ENCODE measurements around the gene TNFRSF21. TPM values are rescaled to one million over a fixed set of nuclear protein-coding genes. Genes with fewer than 3 reads are reported as not detected.

The TNFRSF21 gene
- total RNA-seq, 2 donors from 2014 or later: 21.8 to 22.5 TPM

DNA sequence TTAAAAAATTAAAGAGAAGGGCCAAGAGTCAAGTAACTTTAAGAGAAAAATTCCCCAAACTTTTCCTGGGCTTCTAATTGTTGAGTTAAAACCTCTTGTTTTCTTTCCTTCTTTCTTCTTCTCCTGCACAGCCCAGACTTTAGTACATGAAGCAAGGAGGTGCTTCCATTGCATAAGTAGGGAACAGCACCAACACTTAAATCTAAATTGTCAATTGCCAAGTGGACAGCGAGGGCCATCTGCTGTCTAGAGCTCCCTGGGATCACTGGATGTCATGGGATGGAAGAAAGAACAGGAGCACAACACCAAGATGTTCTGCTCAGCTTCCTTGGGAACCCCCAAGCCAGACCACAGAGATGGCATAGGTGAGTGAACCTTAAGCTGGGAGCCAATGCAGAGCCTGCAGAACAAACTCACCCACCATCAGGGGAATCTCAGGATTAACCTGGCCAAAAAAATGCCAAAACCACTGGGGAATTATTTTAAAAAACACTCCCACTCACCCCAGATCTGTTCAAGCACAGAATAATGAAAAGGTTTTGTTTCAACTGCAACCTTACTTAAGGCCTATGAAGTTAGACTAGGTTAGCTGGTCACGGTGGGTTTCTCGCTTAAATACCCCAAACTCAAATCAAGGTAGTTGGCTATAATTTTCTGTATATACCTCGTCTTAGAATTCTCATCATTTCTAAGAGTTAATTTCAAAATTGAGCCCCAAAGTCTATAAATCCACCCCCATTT lies 67.8 kb downstream of the TNFRSF21 start:
- intact Hi-C loops (cut with DNase I): no loop called here
- peak overlapping the region; percentile 35 to 43 for H3K27ac ChIP-seq

DNA sequence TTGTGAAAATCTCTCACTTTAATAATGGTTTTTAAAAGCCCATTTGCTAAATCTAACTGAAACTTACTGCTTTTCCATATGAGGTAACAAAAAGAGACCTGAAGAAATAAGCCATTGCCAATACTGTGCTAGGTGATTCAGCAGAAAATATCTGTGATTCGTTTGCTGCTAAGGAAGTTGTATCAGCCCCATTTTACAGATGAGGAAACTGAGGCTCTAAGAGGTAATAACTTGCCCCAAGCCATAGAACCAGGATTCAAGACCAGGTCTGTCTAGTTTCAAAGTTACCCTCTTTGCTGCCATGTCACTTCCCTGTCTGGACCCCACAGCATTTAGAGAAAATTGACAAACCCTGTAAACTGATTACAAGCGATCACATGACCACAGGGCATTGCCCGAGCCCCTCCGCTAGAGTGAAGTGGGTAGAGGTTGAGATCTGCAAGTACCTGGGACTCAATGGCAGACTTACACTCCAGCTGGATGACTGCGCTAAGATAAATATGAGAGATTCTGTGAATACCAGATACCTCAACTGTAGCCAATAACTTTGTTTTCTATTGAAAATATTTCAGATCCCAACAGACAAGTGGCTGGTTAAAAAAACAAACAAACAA lies 69.3 kb downstream of the TNFRSF21 start:
- WGBS: 96% methylated on average over 5 of the region's 5 CpGs
- TF ChIP-seq, protein P1, sequence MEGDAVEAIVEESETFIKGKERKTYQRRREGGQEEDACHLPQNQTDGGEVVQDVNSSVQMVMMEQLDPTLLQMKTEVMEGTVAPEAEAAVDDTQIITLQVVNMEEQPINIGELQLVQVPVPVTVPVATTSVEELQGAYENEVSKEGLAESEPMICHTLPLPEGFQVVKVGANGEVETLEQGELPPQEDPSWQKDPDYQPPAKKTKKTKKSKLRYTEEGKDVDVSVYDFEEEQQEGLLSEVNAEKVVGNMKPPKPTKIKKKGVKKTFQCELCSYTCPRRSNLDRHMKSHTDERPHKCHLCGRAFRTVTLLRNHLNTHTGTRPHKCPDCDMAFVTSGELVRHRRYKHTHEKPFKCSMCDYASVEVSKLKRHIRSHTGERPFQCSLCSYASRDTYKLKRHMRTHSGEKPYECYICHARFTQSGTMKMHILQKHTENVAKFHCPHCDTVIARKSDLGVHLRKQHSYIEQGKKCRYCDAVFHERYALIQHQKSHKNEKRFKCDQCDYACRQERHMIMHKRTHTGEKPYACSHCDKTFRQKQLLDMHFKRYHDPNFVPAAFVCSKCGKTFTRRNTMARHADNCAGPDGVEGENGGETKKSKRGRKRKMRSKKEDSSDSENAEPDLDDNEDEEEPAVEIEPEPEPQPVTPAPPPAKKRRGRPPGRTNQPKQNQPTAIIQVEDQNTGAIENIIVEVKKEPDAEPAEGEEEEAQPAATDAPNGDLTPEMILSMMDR (IDR thresholded peaks at IDR 0.05): no peak
- TF ChIP-seq POLR2A (IDR thresholded peaks at IDR 0.05) (no peak), POLR2AphosphoS5 (IDR thresholded peaks at IDR 0.05) (no peak)
- DNase-seq (ENCODE audit: low spot score): no peak
- no peaks in the 10 kb centered on the region for H3K27me3 ChIP-seq (replicated peaks; ENCODE audit: insufficient read depth)
- H3K4me1 ChIP-seq (replicated peaks): peaks cover 4% of the 10 kb centered on the region
- intact Hi-C loops (cut with DNase I): no loop called here
- H3K36me3 ChIP-seq: no peaks in the 10 kb centered on the region
- H3K4me3 ChIP-seq: no peak overlapping the region
- H3K9me3 ChIP-seq: no peaks in the 10 kb centered on the region
- H3K27ac ChIP-seq: no peak overlapping the region

More for the DNA sequence above, 67.8 kb downstream of the TNFRSF21 start:
- H3K36me3 ChIP-seq: no peaks in the 10 kb centered on the region
- H3K4me3 ChIP-seq: no peak overlapping the region
- no peaks in the 10 kb centered on the region for H3K27me3 ChIP-seq (replicated peaks; ENCODE audit: insufficient read depth)
- 64% methylated on average over 4 of the region's 4 CpGs for WGBS
- peaks cover 4% of the 10 kb centered on the region for H3K4me1 ChIP-seq (replicated peaks)
- DNase-seq (ENCODE audit: low spot score): no peak
- H3K9me3 ChIP-seq: no peaks in the 10 kb centered on the region
- TF ChIP-seq, protein P1 (IDR thresholded peaks at IDR 0.05): no peak
- TF ChIP-seq POLR2A (IDR thresholded peaks at IDR 0.05): no peak
- TF ChIP-seq POLR2AphosphoS5 (IDR thresholded peaks at IDR 0.05): no peak

DNA sequence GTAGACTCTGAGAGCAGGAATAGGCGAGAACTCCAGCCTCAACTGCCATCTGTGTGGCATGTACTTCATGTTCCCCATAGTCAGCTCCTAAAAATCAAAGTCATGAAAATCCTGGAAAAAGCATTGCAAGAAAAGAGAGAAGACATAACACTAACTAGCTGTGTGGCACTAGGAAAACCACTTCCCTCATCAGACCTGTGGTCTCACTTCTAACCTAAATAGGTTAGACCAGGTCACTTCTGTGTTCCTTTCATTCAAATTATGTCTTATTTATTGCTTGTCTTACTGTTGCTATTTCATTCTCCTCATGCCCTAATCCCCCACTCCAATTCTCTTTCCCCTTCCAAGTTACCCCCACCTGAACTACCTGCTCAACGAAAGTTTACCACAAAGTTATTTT lies 70.2 kb downstream of the TNFRSF21 start:
- Histone ChIP-seq H3K27me3 (replicated peaks; ENCODE audit: insufficient read depth) (no peaks in the 10 kb centered on the region), H3K36me3 (no peaks in the 10 kb centered on the region), H3K9me3 (no peaks in the 10 kb centered on the region), H3K27ac (no peak overlapping the region), H3K4me1 (replicated peaks) (peaks cover 4% of the 10 kb centered on the region), H3K4me3 (no peak overlapping the region)
- no peak for DNase-seq (ENCODE audit: low spot score)
- TF ChIP-seq POLR2A (IDR thresholded peaks at IDR 0.05) (no peak), POLR2AphosphoS5 (IDR thresholded peaks at IDR 0.05) (no peak)
- TF ChIP-seq, protein P1 (IDR thresholded peaks at IDR 0.05): no peak
- 88% methylated on average over 2 of the region's 2 CpGs for WGBS
- intact Hi-C loops (cut with DNase I): no loop called here

DNA sequence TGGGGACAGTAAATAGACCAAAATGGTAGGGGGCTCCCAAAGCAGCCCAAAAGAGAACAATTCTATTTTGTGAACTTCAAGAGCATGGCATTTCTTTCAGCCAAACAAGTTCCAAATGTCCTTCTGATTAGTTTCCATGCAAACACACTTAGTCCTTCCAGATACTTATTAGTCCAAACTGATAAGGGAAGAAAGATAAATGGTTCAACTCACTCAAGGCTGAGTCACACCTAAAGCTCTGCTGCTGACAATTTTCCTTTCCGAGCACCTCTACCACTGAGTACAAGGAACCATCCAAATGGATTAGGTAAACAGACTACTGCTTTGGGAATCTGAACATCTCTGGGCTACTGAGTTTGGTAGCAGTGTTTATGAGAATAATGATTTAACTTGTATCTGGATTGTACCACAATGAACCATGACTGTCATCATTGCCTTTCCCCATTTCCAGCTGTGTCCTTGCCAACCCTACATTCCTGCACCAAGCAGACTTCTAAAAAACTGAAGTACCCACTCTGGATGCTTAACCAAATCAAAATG lies 71.2 kb downstream of the TNFRSF21 start:
- Histone ChIP-seq H3K36me3 (no peaks in the 10 kb centered on the region), H3K27me3 (replicated peaks; ENCODE audit: insufficient read depth) (no peaks in the 10 kb centered on the region), H3K4me3 (no peak overlapping the region), H3K4me1 (replicated peaks) (peaks cover 4% of the 10 kb centered on the region), H3K27ac (no peak overlapping the region), H3K9me3 (no peaks in the 10 kb centered on the region)
- TF ChIP-seq POLR2A (IDR thresholded peaks at IDR 0.05) (no peak), POLR2AphosphoS5 (IDR thresholded peaks at IDR 0.05) (no peak)
- TF ChIP-seq, protein P1 (IDR thresholded peaks at IDR 0.05): no peak
- WGBS: 81% methylated on average over 1 of the region's 1 CpG
- DNase-seq (ENCODE audit: low spot score): no peak
- intact Hi-C loops (cut with DNase I): no loop called here

All from prostate gland (tissue), 2 donors.